ENCODE data around the gene SPSB1. TPM values are rescaled to one million over a fixed set of nuclear protein-coding genes. Genes with fewer than 3 reads are reported as not detected.

Gene SPSB1
- total RNA-seq, 2 donors from 2014 or later, result 20.4 to 26.9 TPM

- Histone ChIP-seq H3K36me3 (ENCODE audit: control insufficient read depth, insufficient read depth, low read length) (no peaks in the 10 kb centered on the region), H3K9me3 (ENCODE audit: control insufficient read depth, low read length) (peaks cover 18% of the 10 kb centered on the region), H3K27ac (ENCODE audit: low read depth, low read length) (no peak overlapping the region), H3K27me3 (ENCODE audit: control insufficient read depth, insufficient read depth, low read length, poor library complexity, severe bottlenecking) (no peaks in the 10 kb centered on the region), H3K4me3 (ENCODE audit: low read length) (no peak overlapping the region), H3K4me1 (ENCODE audit: control insufficient read depth, insufficient read depth, low read length) (no peaks in the 10 kb centered on the region), H3K9ac (ENCODE audit: extremely low read depth, low read length, poor library complexity, severe bottlenecking) (no peak overlapping the region)
- no peak for DNase-seq
- H3K27ac Mint-ChIP-seq, result peak overlapping the region; percentile 29
- H3K4me1 Mint-ChIP-seq, result no peaks in the 10 kb centered on the region
- no peak overlapping the region for H3K4me3 Mint-ChIP-seq
- TF ChIP-seq, protein P1, sequence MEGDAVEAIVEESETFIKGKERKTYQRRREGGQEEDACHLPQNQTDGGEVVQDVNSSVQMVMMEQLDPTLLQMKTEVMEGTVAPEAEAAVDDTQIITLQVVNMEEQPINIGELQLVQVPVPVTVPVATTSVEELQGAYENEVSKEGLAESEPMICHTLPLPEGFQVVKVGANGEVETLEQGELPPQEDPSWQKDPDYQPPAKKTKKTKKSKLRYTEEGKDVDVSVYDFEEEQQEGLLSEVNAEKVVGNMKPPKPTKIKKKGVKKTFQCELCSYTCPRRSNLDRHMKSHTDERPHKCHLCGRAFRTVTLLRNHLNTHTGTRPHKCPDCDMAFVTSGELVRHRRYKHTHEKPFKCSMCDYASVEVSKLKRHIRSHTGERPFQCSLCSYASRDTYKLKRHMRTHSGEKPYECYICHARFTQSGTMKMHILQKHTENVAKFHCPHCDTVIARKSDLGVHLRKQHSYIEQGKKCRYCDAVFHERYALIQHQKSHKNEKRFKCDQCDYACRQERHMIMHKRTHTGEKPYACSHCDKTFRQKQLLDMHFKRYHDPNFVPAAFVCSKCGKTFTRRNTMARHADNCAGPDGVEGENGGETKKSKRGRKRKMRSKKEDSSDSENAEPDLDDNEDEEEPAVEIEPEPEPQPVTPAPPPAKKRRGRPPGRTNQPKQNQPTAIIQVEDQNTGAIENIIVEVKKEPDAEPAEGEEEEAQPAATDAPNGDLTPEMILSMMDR (conservative IDR thresholded peaks at IDR 0.05), result no peak
- no peaks in the 10 kb centered on the region for H3K27me3 Mint-ChIP-seq (ENCODE audit: insufficient read depth)
- H3K36me3 Mint-ChIP-seq (ENCODE audit: low read depth), result peaks cover 41% of the 10 kb centered on the region
- WGBS, 2 experiments (ENCODE audit: insufficient coverage in 1 of 2, insufficient read length in 1 of 2), result 94 to 96% methylated on average over 24 to 33 of the region's 33 CpGs
- peaks cover 29% of the 10 kb centered on the region for H3K9me3 Mint-ChIP-seq
Observed at GRCh38 chr1:9262096-9262986, 30.4 kb upstream of the SPSB1 start.

DNA sequence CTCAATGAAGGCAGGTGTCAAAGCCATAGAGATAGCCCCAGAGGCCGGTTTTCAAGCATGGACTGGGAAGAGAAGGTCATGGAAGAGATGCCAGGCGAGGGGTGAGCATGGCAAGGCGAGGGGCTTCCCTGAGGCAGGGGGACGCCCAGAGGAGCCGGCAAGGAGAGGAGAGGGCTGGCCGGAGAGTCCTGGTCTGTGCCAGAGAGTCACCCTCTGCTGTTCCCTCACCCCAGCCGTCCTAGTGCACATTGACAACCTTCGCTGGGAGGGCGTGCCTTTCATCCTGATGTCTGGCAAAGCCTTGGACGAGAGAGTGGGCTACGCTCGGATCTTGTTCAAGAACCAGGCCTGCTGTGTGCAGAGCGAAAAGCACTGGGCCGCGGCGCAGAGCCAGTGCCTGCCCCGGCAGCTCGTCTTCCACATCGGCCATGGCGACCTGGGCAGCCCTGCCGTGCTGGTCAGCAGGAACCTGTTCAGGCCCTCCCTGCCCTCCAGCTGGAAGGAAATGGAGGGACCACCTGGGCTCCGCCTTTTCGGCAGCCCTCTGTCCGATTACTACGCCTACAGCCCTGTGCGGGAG is 29.3 kb upstream of the SPSB1 start:
- 95 to 96% methylated on average over 15 to 26 of the region's 26 CpGs for WGBS, 2 experiments (ENCODE audit: insufficient coverage in 1 of 2, insufficient read length in 1 of 2)
- DNase-seq, result no peak
- Histone ChIP-seq H3K27ac (ENCODE audit: low read depth, low read length) (no peak overlapping the region), H3K4me1 (ENCODE audit: control insufficient read depth, insufficient read depth, low read length) (no peaks in the 10 kb centered on the region), H3K4me3 (ENCODE audit: low read length) (no peak overlapping the region), H3K27me3 (ENCODE audit: control insufficient read depth, insufficient read depth, low read length, poor library complexity, severe bottlenecking) (no peaks in the 10 kb centered on the region), H3K9me3 (ENCODE audit: control insufficient read depth, low read length) (peaks cover 15% of the 10 kb centered on the region), H3K9ac (ENCODE audit: extremely low read depth, low read length, poor library complexity, severe bottlenecking) (no peak overlapping the region), H3K36me3 (ENCODE audit: control insufficient read depth, insufficient read depth, low read length) (no peaks in the 10 kb centered on the region)
- Mint-ChIP-seq H3K36me3 (ENCODE audit: low read depth) (peaks cover 32% of the 10 kb centered on the region), H3K27me3 (ENCODE audit: insufficient read depth) (no peaks in the 10 kb centered on the region), H3K27ac (no peak overlapping the region), H3K9me3 (peaks cover 21% of the 10 kb centered on the region), H3K4me1 (no peaks in the 10 kb centered on the region), H3K4me3 (no peak overlapping the region)
- TF ChIP-seq, protein P1 (conservative IDR thresholded peaks at IDR 0.05), result no peak

DNA sequence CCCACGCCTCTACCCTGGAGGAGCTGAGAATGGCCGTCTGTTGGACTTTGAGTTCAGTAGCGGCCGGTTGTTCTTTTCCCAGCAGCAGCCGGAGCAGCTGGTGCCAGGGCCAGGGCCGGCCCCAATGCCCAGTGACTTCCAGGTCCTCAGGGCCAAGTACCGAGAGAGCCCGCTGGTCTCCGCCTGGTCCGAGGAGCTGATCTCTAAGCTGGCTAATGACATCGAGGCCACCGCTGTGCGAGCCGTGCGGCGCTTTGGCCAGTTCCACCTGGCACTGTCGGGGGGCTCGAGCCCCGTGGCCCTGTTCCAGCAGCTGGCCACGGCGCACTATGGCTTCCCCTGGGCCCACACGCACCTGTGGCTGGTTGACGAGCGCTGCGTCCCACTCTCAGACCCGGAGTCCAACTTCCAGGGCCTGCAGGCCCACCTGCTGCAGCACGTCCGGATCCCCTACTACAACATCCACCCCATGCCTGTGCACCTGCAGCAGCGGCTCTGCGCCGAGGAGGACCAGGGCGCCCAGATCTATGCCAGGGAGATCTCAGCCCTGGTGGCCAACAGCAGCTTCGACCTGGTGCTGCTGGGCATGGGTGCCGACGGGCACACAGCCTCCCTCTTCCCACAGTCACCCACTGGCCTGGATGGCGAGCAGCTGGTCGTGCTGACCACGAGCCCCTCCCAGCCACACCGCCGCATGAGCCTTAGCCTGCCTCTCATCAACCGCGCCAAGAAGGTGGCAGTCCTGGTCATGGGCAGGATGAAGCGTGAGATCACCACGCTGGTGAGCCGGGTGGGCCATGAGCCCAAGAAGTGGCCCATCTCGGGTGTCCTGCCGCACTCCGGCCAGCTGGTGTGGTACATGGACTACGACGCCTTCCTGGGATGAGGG is 28.5 kb upstream of the SPSB1 start:
- no peak for DNase-seq
- Histone ChIP-seq H3K9ac (ENCODE audit: extremely low read depth, low read length, poor library complexity, severe bottlenecking) (no peak overlapping the region), H3K27me3 (ENCODE audit: control insufficient read depth, insufficient read depth, low read length, poor library complexity, severe bottlenecking) (no peaks in the 10 kb centered on the region), H3K9me3 (ENCODE audit: control insufficient read depth, low read length) (peaks cover 9% of the 10 kb centered on the region), H3K27ac (ENCODE audit: low read depth, low read length) (no peak overlapping the region), H3K4me1 (ENCODE audit: control insufficient read depth, insufficient read depth, low read length) (no peaks in the 10 kb centered on the region), H3K36me3 (ENCODE audit: control insufficient read depth, insufficient read depth, low read length) (no peaks in the 10 kb centered on the region), H3K4me3 (ENCODE audit: low read length) (no peak overlapping the region)
- no peak overlapping the region for H3K27ac Mint-ChIP-seq
- H3K36me3 Mint-ChIP-seq (ENCODE audit: low read depth), result peaks cover 25% of the 10 kb centered on the region
- H3K9me3 Mint-ChIP-seq, result peaks cover 14% of the 10 kb centered on the region
- H3K4me1 Mint-ChIP-seq, result no peaks in the 10 kb centered on the region
- no peaks in the 10 kb centered on the region for H3K27me3 Mint-ChIP-seq (ENCODE audit: insufficient read depth)
- H3K4me3 Mint-ChIP-seq, result no peak overlapping the region
- TF ChIP-seq, protein P1 (conservative IDR thresholded peaks at IDR 0.05), result no peak
- 93 to 96% methylated on average over 39 to 50 of the region's 50 CpGs for WGBS, 2 experiments (ENCODE audit: insufficient coverage in 1 of 2, insufficient read length in 1 of 2)
